IMR-90 (cell line): ENCODE results near the gene OPN4. TPM values are rescaled to one million over a fixed set of nuclear protein-coding genes. Genes with fewer than 3 reads are reported as not detected.

Source experiments
- ATAC-seq: fragments of 200-7000 bp; cut with Tn5 transposase; 2 replicates; pipeline ENCODE4 v1.9.1; 2020; ENCODE audit warnings: low read depth, mild to moderate bottlenecking, moderate library complexity
- BruUV-seq: library from RNA; stranded (reverse); fragments of 400-500 nt; replicated peaks from 2 replicates; lab custom pipeline; 2021; lab: Mats Ljungman, UMichigan
- CTCF ChIA-PET: fragments of 300-600 bp; formaldehyde crosslinking; extraction: SDS; loops from one replicate; lab custom pipeline; 2021; ENCODE audit warnings: antibody characterized with exemption; lab: Yijun Ruan, JAX
- POLR2A ChIA-PET: fragments of 300-600 bp; sonication (Branson Sonifier 250); formaldehyde crosslinking; loops from one replicate; lab custom pipeline; 2022; ENCODE audit warnings: antibody characterized with exemption; ENCODE audit not compliant: unreplicated experiment; lab: Charles Lee
- DNase-seq: peaks from one replicate; pipeline ENCODE4 v3.0.0; 2013
- H2AFZ ChIP-seq: replicated peaks from 2 replicates; pipeline ENCODE3; 2013; ENCODE audit warnings: low read length, mild to moderate bottlenecking; ENCODE audit not compliant: poor library complexity
- H2AK5ac ChIP-seq: 2 replicates; pipeline ENCODE4 v1.6.1; 2013; ENCODE audit warnings: low read depth, low read length, inconsistent platforms
- H2AK9ac ChIP-seq: replicated peaks from 2 replicates; pipeline ENCODE3; 2013; ENCODE audit warnings: mild to moderate bottlenecking, low read depth, low read length, moderate library complexity; ENCODE audit not compliant: poor library complexity
- H2BK120ac ChIP-seq: 2 replicates; pipeline ENCODE4 v1.6.1; 2013; ENCODE audit warnings: low read depth, low read length, inconsistent platforms
- H2BK15ac ChIP-seq: 3 replicates; pipeline ENCODE4 v1.6.1; 2013; ENCODE audit warnings: low read depth, low read length, inconsistent platforms
- H2BK20ac ChIP-seq: 2 replicates; pipeline ENCODE4 v1.6.1; 2013; ENCODE audit warnings: low read depth, mild to moderate bottlenecking, inconsistent platforms, low read length, moderate library complexity
- H2BK5ac ChIP-seq: 2 replicates; pipeline ENCODE4 v1.6.1; 2013; ENCODE audit warnings: mild to moderate bottlenecking, low read depth, low read length, inconsistent platforms; ENCODE audit not compliant: poor library complexity, severe bottlenecking
- H3K14ac ChIP-seq: replicated peaks from 2 replicates; pipeline ENCODE4 v1.6.1; 2013; ENCODE audit warnings: low read depth, low read length, inconsistent platforms
- H3K18ac ChIP-seq: 2 replicates; pipeline ENCODE4 v1.6.1; 2013; ENCODE audit warnings: low read depth, low read length, control low read depth
- H3K23ac ChIP-seq: 2 replicates; pipeline ENCODE4 v1.6.1; 2013; ENCODE audit warnings: low read depth, low read length, inconsistent platforms
- H3K27ac ChIP-seq: 2 replicates; pipeline ENCODE4 v1.5.1; 2013; ENCODE audit warnings: mild to moderate bottlenecking, control low read depth, low read length; ENCODE audit not compliant: insufficient read depth
- H3K27me3 ChIP-seq: 2 replicates; pipeline ENCODE4 v1.6.1; 2013; ENCODE audit warnings: low read length; ENCODE audit not compliant: control insufficient read depth, insufficient read depth
- H3K36me3 ChIP-seq: 2 replicates; pipeline ENCODE4 v1.6.1; 2013; ENCODE audit warnings: low read length, mixed read lengths; ENCODE audit not compliant: control insufficient read depth, insufficient read depth
- H3K4ac ChIP-seq: 2 replicates; pipeline ENCODE4 v1.6.1; 2013; ENCODE audit warnings: low read depth, low read length, inconsistent platforms
- H3K4me1 ChIP-seq: 2 replicates; pipeline ENCODE4 v1.6.1; 2013; ENCODE audit warnings: low read length, mixed read lengths; ENCODE audit not compliant: control insufficient read depth, insufficient read depth
- H3K4me2 ChIP-seq: 2 replicates; pipeline ENCODE4 v1.6.1; 2013; ENCODE audit warnings: low read depth, mild to moderate bottlenecking, control low read depth, low read length, moderate library complexity
- H3K4me3 ChIP-seq: 2 replicates; pipeline ENCODE4 v1.5.1; 2013; ENCODE audit warnings: low read depth, mild to moderate bottlenecking, control low read depth, low read length, moderate library complexity; ENCODE audit not compliant: insufficient read depth
- H3K56ac ChIP-seq: 2 replicates; pipeline ENCODE4 v1.6.1; 2013; ENCODE audit warnings: low read length, inconsistent platforms; ENCODE audit not compliant: insufficient read depth; ENCODE audit errors: extremely low read depth
- H3K79me1 ChIP-seq, 2 experiments: 2 replicates each; pipeline ENCODE4 v1.6.1; 2013; ENCODE audit warnings: low read length in 2 of 2, inconsistent platforms in 1 of 2, low read depth in 1 of 2
- H3K9ac ChIP-seq: 2 replicates; pipeline ENCODE4 v1.6.1; 2013; ENCODE audit warnings: low read depth, low read length, control low read depth
- H3K9me1 ChIP-seq: 2 replicates; pipeline ENCODE4 v1.6.1; 2013; ENCODE audit warnings: low read length, inconsistent platforms; ENCODE audit not compliant: insufficient read depth
- H3K9me3 ChIP-seq: 2 replicates; pipeline ENCODE4 v1.6.1; 2013; ENCODE audit warnings: low read length; ENCODE audit not compliant: control insufficient read depth, insufficient read depth
- H4K20me1 ChIP-seq: 2 replicates; pipeline ENCODE4 v1.6.1; 2013; ENCODE audit warnings: low read length, inconsistent platforms; ENCODE audit not compliant: insufficient read depth
- H4K5ac ChIP-seq: 2 replicates; pipeline ENCODE4 v1.6.1; 2013; ENCODE audit warnings: mild to moderate bottlenecking, low read depth, low read length, control low read depth
- H4K8ac ChIP-seq, 2 experiments: 2 replicates each; pipeline ENCODE4 v1.6.1; 2013; ENCODE audit warnings: low read depth in 2 of 2, low read length in 2 of 2, control low read depth in 1 of 2, inconsistent platforms in 1 of 2
- H4K91ac ChIP-seq: 2 replicates; pipeline ENCODE4 v1.6.1; 2013; ENCODE audit warnings: low read depth, low read length, inconsistent platforms; ENCODE audit not compliant: insufficient read depth
- MAFK ChIP-seq: IDR thresholded peaks from 2 replicates; pipeline ENCODE4 v1.6.1; 2012; ENCODE audit warnings: low read depth, low read length, improper control_type of control experiment
- MAZ ChIP-seq: IDR thresholded peaks from 2 replicates; pipeline ENCODE4 v1.6.1; 2012; ENCODE audit warnings: low read depth, mild to moderate bottlenecking, low read length, improper control_type of control experiment, moderate library complexity, borderline replicate concordance
- WGBS, 2 experiments: methylation state at CpG; one replicate each; pipeline versions ENCODE4 v1.1.5 to v1.1.7; 2013; ENCODE audit warnings: missing lambda C conversion rate in 2 of 2; ENCODE audit not compliant: insufficient read length in 1 of 2; ENCODE audit errors: extremely low coverage in 2 of 2; 5-methylcytosine and 5-hydroxymethylcytosine counted together
- dilution Hi-C: fragments of 300-500 bp; cut with HindIII; formaldehyde crosslinking; loops from one replicate; pipeline ENCODE4 v1.14.3; 2018; ENCODE audit warnings: low sequenced_read_pairs; ENCODE audit not compliant: unreplicated experiment
- in situ Hi-C: fragments of 300-500 bp; cut with MboI; formaldehyde crosslinking; loops from 3 replicates; pipeline ENCODE4 v1.14.3; 2019; ENCODE audit warnings: low sequenced_read_pairs, inconsistent platforms, mixed read lengths
- intact Hi-C: fragments of 100-400 bp; cut with micrococcal nuclease; formaldehyde crosslinking; loops from 2 replicates; pipeline ENCODE4 v1.10.0; 2022
- polyA plus RNA-seq, 3 experiments: library from polyadenylated mRNA; depleted of rRNA; stranded (reverse); fragments of >200 nt; gene quantifications; 2 replicates each; pipeline ENCODE4 v1.2.3, GENCODE V29; 2012; ENCODE audit warnings: low replicate concordance in 1 of 3
- total RNA-seq: library from RNA; depleted of rRNA; stranded (reverse); fragments of >200 nt; gene quantifications from 2 replicates; pipeline ENCODE4 v1.2.3, GENCODE V29; 2012

Gene OPN4
- total and polyA plus RNA-seq, 2 of the 4 experiments (the other 2 are of a cell fraction) = 0.03 TPM; not detected in 1

- H3K56ac ChIP-seq = no peak overlapping the region
- no peak overlapping the region for H2BK5ac ChIP-seq
- no peak overlapping the region for H4K8ac ChIP-seq
- no peak overlapping the region for H2BK20ac ChIP-seq
- H2AK9ac ChIP-seq = no peak overlapping the region
- no peak overlapping the region for H3K4ac ChIP-seq
- TF ChIP-seq MAFK = no peak
- no peak for TF ChIP-seq MAZ
- no peak overlapping the region for H4K5ac ChIP-seq
- no peak overlapping the region for H3K14ac ChIP-seq
- H2AFZ ChIP-seq = no peak overlapping the region
- no peak overlapping the region for H3K27ac ChIP-seq
- H2BK120ac ChIP-seq = no peak overlapping the region
- H3K4me1 ChIP-seq = peaks cover 15% of the 10 kb centered on the region
- no TSS peak for BruUV-seq
- in situ Hi-C loops (no loop called here), dilution Hi-C loops (no loop called here), intact Hi-C loops (no loop called here)
- no peaks in the 10 kb centered on the region for H3K36me3 ChIP-seq
- H3K9ac ChIP-seq = no peak overlapping the region
- H3K9me3 ChIP-seq = no peaks in the 10 kb centered on the region
- no peak overlapping the region for H4K91ac ChIP-seq
- no peak overlapping the region for H2BK15ac ChIP-seq
- H3K18ac ChIP-seq = no peak overlapping the region
- H3K23ac ChIP-seq = no peak overlapping the region
- no peaks in the 10 kb centered on the region for H4K20me1 ChIP-seq
- H3K27me3 ChIP-seq = no peaks in the 10 kb centered on the region; the same call in 1 of the 2 replicates
- no peak overlapping the region for H3K4me2 ChIP-seq
- POLR2A ChIA-PET = no interaction called here
- CTCF ChIA-PET = no interaction called here
- 0 out of 2 replicates have a peak, but pooled peaks cover 9% of the 10 kb centered on the region for H3K9me1 ChIP-seq
- ATAC-seq (no peak), DNase-seq (no peak)
- no peak overlapping the region for H2AK5ac ChIP-seq
- 80% methylated on average over 1 of the region's 6 CpGs; no CpG with 5 or more reads in 1 of the 2 experiments for WGBS, 2 experiments
- H3K4me3 ChIP-seq = no peak overlapping the region
- H3K79me1 ChIP-seq = no peaks in the 10 kb centered on the region
Measured at GRCh38 chr10:86646933-86647332, 7.4 kb upstream of the OPN4 start.
